D721Med (cell line): ENCODE results near the gene CPA2.

Experiments used
- DNase-seq: peaks from one replicate; pipeline ENCODE4 v3.0.0; 2011; ENCODE audit warnings: low spot score; ENCODE audit not compliant: insufficient read length
- FAIRE-seq: peaks from 2 replicates; lab custom pipeline; 2011; peaks lifted over from hg19 to GRCh38; lab: Jason Lieb, UNC
- CTCF ChIP-seq: IDR thresholded peaks from 2 replicates; pipeline ENCODE4 v1.5.1; 2012; ENCODE audit warnings: mild to moderate bottlenecking, control low read depth; ENCODE audit not compliant: insufficient read depth; ENCODE audit errors: missing control alignments

Gene CPA2

GRCh38 chr7:130286881-130287280, 20.2 kb downstream of the CPA2 start:
- TF ChIP-seq CTCF = no peak
- DNase-seq = no peak
- FAIRE-seq = no peak

GRCh38 chr7:130288168-130288567, 21.5 kb downstream of the CPA2 start:
- FAIRE-seq (no peak), DNase-seq (no peak)
- TF ChIP-seq CTCF = no peak

- TF ChIP-seq CTCF = no peak
- FAIRE-seq = no peak
Measured at GRCh38 chr7:130288829-130289228, 22.2 kb downstream of the CPA2 start.

GRCh38 chr7:130289478-130289877, 22.8 kb downstream of the CPA2 start:
- DNase-seq (no peak), FAIRE-seq (no peak)
- no peak for TF ChIP-seq CTCF

More at GRCh38 chr7:130288829-130289228, 22.2 kb downstream of the CPA2 start:
- no peak for DNase-seq

- no peak for TF ChIP-seq CTCF
- DNase-seq = no peak
- no peak for FAIRE-seq
Measured at GRCh38 chr7:130290745-130291144, 24.1 kb downstream of the CPA2 start.

GRCh38 chr7:130292682-130293257, 26.1 kb downstream of the CPA2 start, which contains the start of gene CPA4:
Gene CPA4, plus strand, starts transcription at chr7:130293161. Its CDS starts 20 bp downstream, at chr7:130293181.
- no peak for DNase-seq
- FAIRE-seq = no peak
- no peak for TF ChIP-seq CTCF

- DNase-seq (no peak), FAIRE-seq (no peak)
- no peak for TF ChIP-seq CTCF
Measured at GRCh38 chr7:130293521-130293920, 26.9 kb downstream of the CPA2 start.
